GM21423 (cell line): ENCODE data around the gene ABCB8.

Experiments used
- ATAC-seq: cut with Tn5 transposase; IDR thresholded peaks from one replicate; pipeline ENCODE4 v1.9.1; 2021; ENCODE audit warnings: mild to moderate bottlenecking, moderate library complexity; ENCODE audit not compliant: unreplicated experiment

ABCB8 gene

DNA sequence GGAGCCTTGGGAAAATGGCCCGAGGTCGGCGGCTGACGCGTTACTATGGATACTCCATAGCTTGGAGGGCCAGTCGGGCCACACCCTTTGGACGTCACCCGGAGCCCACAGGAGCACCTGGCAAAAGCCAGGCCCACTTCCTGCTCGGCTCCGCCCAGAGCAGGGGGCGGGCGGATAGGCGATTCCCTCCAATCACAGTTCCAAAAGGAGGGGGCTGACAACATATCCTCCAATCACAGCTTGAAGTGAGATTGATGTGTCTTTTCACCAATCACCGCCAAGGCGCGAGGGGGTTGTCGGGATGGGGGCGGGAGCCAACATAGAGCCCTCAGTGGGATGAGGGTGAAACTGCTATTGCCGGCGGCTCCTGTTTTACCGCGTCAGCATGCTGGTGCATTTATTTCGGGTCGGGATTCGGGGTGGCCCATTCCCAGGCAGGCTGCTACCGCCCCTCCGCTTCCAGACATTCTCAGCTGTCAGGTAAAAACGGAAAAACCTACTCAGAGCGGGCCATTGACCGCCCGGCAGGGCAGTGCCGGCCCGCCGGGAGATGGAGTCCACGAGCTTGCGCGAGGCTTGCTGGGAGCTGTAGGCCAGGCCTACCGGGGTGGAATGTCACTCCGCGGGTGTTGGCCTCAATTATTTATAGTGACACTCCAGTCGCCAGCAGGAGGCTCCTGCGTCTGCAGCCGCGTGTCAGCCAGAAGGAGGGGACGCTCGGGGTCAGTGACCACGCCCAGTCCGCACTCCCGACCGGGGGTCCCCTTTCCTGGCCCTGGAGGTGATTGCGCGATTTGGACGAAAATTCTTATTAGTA, at the start of gene ABCB8:
Gene ABCB8 (plus strand): TSS at position 320 of the 817 bp plus-strand sequence. CDS start 66 bp downstream, at position 386.
- ATAC-seq, result peak; percentile 94

DNA sequence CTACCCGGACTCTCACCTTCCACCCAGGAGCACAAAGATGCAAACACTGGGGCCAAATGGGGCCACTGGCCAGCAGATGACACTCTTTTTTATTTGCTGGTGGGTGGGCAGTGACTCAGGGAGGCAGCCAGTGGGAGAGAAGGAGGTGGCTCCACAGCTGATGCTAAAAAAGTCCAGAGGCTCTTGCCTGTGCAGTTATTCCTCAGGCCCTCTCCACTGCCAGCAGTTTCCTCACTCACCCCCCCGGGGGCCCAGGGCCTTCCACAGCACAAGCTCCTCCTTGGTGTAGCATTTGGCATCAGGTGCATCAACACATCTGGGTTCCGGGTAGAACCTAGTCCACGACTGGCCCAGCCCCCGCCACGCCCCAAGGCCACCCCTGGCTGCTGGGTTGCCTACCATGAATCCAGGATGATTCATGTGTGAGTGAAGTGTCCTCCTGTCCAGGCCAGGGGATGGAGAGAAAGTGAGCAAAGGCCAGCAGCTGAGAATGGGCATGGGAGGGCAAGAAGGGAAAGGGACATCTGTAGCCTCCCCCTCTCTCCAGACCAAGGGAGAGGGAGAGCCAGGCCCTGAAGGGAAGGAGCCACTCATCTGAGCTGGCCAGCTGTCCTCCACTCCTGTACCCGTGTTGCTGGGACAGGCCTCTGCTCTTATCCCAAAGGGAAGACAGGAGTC, 48.4 kb upstream of the ABCB8 start:
- ATAC-seq, result no peak

DNA sequence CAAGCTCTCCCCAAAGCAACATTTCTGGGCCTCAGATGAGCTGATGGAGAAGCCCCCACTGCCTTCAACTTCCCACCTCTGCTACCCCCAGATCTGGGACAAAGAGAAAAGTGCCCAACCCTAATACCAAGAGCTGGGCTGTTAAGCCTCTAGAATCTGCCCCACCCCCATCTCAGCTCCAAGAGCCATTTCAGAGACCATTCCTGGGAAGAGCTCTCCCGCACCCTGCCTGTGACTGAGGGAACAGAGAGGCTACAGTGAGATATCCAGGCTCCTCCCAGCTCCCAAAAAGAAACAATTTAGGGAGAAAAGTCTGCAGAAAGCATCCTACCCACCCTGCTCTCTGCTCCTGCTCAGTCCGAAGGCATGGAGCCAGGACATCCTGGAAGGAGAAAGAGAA, 47.6 kb upstream of the ABCB8 start:
- ATAC-seq, result no peak

DNA sequence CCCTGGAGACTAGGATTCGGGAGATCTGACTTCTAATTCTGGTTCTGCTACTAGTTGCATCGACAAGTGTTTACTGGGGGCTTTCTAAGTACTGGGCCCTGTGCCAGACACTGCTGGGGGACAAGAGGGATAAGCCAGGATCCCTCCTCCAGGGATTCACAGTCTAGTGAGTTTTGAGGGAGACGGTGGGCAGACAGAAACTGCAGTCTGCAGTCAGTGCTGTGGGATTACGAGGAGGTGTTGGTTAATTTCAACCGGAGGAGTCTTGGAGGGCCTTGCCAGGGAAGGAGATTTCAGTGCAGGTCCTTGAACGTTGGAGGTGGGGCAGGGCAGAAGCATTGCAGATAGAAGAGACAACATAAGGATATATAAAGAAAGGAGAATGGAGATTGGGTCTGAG, 46.6 kb upstream of the ABCB8 start:
- ATAC-seq, result no peak

DNA sequence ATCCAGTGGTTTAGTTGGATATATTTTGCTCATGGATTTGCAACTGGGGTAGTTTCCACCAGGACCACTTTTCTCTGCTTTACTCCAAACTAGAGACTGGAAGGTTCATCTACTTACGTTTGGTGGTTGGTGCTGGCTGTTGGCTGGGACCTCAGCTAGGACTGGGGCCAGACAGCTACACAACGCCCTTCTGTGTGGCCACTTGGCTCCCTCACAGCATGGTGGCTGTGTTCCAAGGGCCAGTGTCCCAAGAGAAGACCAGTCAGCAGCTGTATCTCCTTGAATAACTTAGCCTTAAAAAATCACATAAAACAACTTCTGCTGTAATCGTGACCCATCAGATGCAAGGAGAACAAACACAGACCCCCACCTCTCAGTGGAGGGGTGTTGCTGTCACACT, 45.9 kb upstream of the ABCB8 start:
- ATAC-seq, result no peak

DNA sequence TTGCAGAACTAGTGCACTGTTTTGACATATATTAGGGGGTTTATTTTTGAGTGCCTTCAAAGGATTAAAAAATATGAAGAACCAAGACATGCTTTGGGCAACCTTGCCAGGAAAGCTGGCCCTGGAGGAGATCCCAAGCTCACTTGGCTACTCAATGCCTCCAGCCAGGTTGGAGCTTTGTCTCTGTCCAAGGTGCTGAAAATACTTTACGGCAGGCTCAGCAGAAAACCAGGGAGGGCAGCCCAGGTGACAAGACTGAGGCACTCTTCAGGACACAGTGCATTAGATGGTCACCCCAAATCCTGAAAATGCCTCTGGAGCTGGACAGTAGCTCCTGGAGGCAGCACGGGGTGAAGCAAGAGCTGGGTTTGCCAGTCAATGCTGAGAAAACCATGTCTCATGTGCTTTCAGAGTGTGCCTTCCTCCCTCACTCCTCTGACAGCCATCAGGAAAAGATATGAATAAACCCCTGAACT, 44.3 kb upstream of the ABCB8 start:
- no peak for ATAC-seq

DNA sequence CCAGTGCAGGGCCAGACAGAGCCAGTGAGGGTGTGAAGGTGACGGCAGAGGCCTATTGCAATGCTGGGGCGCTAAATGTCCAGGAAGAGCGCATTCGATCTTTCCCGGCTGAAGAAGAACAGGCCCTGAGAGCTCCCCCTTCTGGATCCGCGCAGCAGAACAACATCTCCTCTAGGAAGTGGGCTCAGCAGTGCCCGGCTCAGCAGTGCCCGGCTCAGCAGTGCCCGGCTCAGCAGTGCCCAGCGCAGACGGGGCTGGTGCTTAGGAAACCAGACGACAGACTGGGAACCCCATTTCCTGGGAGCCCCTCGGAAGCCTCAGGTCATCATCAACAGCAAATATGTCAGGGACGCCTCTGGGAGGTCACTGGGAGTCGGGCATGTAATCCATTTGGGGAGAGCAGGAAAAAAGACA, 42.1 kb upstream of the ABCB8 start:
- ATAC-seq, result no peak

DNA sequence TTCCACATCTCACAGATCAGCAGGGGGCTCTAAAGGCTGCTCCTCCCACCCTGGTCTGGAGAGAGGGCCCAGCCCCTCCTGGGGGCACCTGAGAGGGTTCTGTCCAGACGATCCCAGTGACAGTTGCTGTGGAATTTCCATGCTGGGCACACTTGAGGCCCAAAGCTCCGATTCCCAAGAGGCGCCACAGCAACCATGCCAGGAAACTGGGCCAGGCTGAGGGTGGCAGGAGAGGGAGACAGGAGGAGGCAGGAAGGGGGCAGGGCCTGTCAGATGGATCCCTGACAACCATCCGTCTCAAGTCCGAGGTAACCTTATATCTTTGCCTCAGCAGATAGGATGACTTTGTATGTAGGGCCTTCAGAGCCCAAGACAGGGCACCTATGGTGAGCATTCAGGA, 41.7 kb upstream of the ABCB8 start:
- ATAC-seq, result no peak

DNA sequence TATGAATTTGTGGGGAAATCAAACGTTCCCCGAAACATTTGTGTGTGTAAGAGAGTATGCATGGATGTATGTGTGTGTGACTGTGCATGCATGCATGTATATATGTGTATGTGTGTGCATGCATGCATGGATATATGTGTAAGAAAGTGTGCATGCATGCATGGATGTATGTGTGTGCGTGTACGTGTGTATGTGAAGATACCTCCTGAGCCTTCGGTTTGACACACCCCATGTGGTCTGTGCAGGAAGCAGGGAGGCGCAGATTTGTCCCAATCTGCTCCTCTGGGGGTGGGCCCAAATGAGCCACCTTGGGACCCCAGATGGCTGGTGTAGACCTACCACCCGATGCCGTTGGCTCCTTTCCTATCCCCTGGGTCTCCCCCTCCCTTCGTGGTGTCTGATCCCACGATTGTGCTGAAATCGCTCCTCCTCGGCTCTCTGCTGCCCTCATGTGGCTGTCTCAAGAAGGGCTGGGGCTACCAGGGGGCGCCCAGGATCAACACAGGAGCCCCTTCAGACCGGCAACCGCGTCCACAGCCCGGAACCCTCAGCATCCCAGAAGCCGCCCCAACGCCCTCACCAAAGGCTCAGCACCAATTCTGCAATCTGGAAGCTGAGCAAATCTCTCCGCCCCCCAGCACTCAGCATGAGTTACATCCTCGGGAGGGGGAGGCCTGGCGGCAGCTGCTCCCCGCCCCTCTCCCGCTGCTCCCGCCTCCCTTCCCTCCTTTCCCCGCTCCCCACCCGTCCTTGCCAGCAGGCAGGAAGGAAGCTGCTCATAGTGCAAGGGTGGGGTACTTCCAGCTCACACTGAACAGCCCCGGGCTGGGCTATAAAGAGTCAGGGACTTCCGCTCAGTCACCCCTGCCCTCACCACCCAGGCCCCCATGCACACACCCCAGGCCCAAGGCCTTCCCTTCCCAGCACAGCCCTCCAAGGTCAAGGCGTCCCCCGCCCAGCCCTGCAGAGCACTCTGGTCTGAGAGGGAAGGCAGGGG, 39.7 kb upstream of the ABCB8 start:
- ATAC-seq, result no peak

DNA sequence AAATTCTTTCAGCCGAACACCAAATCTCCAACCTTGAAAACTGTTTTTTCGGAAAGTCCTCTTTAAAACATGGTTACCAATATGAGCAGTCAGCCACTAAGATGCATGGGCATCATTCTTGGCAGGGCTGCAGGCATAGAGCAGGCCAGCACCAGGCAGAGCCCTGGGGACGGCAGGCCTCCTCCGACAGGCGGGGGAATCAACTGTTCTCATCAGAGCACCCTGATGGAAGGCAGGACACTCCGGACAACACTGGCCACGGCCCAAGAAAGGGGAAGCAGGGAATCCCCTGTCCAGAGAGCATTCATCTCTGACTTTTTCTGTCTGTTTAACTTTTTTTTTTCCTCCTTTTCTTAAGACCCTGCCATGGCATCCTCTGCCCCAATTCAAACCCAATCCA, 38.8 kb upstream of the ABCB8 start:
- no peak for ATAC-seq

DNA sequence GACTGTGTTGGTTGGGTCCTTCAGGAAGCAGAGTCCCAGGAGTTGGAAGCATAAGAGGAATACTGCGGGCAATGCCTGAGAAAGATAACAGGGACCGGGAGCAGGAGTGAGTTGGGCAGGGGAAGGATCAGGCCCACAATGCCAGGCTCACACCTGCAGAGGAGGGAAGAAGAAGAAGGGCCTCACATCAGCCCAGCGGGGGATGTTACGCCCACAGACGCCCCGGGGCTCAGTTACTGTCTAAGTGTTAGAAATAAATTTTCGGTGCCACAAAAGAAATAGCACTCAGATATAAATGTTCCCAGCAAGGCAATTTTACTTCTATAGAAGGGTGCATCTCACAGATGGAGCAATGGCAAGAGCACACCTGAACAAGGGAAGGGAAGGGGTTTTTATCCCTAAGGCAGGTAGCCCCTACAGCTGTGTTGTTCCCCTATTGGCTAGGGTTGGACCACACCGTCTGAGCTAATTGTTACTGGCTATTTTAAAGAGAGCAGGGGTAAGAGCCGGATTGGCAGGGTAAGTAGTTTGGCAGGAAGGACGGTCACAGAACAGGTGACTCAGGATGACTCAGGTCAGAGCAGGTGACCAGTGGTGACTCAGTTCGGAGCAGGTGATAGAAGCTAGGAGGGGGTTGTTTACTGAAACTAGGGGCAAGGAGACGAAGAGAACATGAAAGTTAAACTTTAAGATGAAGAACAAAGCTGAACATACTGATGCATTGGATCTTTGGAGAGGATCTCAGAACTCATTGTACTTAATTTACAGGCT, 37.6 kb upstream of the ABCB8 start, which contains the start of gene NOS3:
Gene NOS3 (plus strand): TSS at position 602 of the 771 bp plus-strand sequence. CDS start 2,787 bp downstream, outside the sequence.
- ATAC-seq, result no peak

DNA sequence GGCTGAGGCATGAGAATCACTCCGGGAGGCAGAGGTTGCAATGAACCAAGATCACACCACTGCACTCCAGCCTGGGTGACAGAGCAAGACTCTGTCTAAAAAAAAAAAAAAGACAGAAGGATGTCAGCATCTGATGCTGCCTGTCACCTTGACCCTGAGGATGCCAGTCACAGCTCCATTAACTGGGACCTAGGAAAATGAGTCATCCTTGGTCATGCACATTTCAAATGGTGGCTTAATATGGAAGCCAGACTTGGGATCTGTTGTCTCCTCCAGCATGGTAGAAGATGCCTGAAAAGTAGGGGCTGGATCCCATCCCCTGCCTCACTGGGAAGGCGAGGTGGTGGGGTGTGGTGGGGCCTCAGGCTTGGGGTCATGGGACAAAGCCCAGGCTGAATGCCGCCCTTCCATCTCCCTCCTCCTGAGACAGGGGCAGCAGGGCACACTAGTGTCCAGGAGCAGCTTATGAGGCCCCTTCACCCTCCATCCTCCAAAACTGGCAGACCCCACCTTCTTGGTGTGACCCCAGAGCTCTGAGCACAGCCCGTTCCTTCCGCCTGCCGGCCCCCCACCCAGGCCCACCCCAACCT, 36.1 kb upstream of the ABCB8 start:
- no peak for ATAC-seq

DNA sequence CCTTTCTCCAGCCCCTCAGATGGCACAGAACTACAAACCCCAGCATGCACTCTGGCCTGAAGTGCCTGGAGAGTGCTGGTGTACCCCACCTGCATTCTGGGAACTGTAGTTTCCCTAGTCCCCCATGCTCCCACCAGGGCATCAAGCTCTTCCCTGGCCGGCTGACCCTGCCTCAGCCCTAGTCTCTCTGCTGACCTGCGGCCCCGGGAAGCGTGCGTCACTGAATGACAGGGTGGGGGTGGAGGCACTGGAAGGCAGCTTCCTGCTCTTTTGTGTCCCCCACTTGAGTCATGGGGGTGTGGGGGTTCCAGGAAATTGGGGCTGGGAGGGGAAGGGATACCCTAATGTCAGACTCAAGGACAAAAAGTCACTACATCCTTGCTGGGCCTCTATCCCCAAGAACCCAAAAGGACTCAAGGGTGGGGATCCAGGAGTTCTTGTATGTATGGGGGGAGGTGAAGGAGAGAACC, 35.4 kb upstream of the ABCB8 start:
- ATAC-seq, result no peak

DNA sequence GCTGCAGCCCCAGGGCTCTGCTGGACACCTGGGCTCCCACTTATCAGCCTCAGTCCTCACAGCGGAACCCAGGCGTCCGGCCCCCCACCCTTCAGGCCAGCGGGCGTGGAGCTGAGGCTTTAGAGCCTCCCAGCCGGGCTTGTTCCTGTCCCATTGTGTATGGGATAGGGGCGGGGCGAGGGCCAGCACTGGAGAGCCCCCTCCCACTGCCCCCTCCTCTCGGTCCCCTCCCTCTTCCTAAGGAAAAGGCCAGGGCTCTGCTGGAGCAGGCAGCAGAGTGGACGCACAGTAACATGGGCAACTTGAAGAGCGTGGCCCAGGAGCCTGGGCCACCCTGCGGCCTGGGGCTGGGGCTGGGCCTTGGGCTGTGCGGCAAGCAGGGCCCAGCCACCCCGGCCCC, 34.7 kb upstream of the ABCB8 start:
- no peak for ATAC-seq

DNA sequence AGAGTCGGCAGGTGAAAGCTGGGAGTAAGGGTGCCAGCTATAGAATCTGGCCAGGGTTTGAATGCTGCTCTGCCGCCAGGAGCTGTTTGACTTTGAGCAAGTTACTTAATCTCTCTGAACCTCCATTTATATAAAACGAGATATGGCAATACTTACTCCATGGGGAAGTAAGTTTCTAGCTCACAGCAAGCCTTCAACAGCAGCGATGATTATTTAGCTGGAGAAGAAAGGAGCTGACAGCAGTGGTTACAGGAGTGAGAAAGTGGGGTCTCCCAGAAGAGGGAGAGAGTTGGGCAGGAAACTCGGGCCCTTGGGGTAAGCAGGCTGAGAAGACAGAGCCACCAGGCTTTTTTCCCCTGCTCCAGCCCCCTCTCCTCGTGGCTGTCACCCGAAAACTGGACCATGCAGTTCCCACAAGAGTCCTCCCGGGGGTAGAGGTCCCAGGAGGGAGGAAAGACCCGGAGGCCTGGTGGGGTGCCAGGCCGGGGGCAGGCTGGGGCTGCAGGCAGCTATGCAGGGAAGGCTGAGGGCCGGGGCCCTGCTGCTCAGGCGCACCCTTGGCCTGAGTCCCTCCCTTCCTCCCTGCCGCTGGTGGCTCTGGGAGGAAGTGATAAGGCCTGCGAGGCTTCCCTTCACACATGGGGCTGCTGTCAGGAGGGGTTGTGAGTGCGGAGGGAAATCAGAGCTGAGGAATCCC, 34.0 kb upstream of the ABCB8 start:
- ATAC-seq, result no peak

DNA sequence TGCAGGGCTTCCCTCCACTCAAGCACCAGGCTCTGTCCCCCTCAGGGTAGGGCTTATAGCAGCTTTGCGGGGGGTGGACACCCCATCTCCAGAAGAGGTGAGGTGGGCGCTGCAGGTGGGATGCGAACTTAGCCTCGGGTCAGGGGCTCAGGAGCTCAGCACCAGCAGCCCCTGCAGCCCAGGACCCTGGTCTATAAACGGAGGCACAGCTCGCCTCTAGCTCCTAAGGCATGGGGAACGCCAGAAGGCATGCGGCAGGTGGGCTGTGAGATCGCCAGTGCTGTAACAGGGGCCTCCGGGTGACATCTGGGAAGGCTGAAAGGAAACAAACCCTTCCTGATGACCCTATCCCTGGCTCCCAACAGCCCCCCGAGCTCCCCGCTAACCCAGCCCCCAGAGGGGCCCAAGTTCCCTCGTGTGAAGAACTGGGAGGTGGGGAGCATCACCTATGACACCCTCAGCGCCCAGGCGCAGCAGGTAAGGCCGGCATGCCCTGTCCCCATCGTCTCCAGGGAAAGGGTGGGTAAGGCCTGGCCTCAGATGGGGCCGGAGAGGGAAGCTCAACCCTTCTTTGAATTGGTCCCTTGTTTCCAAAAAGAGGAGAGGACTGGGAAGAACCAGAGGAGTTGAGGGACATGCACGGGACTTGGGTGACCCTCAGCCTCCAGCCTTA, 33.3 kb upstream of the ABCB8 start:
- ATAC-seq, result no peak

DNA sequence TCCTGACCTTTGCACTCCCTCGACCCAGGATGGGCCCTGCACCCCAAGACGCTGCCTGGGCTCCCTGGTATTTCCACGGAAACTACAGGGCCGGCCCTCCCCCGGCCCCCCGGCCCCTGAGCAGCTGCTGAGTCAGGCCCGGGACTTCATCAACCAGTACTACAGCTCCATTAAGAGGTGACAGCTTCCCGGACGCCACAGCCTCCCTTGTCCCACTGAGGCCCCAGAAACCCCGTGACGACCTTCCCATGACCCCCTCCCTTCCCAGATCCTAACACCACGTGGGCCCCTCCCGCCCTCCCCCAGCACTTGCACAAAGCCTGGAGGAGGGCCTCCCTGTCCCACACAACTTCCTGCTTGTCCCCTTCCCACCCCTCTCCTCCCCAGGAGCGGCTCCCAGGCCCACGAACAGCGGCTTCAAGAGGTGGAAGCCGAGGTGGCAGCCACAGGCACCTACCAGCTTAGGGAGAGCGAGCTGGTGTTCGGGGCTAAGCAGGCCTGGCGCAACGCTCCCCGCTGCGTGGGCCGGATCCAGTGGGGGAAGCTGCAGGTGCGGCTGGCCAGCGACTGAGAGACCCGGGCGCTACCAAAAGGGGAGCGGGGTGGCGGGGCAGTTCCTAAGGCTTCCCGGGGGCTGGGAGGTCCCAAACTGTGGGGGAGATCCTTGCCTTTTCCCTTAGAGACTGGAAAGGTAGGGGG, 31.7 kb upstream of the ABCB8 start:
- no peak for ATAC-seq

DNA sequence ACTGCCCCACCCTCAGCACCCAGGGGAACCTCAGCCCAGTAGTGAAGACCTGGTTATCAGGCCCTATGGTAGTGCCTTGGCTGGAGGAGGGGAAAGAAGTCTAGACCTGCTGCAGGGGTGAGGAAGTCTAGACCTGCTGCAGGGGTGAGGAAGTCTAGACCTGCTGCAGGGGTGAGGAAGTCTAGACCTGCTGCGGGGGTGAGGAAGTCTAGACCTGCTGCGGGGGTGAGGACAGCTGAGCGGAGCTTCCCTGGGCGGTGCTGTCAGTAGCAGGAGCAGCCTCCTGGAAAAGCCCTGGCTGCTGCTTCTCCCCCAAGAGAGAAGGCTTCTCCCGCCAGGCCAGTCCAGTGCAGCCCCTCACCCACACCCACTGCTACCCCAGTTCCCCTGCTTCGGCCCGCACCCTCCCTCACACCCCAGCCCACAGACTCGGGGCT, 31.2 kb upstream of the ABCB8 start:
- ATAC-seq, result no peak
